Fibroblast of skin of right quadriceps (primary cell): ENCODE results near the gene IL1A.

Source experiments
- DNase-seq: peaks from one replicate; pipeline ENCODE4 v3.0.0-alpha.2; 2013

IL1A gene

GRCh38 chr2:112724591-112725525 lies 59.4 kb downstream of the IL1A start:
- no peak for DNase-seq

GRCh38 chr2:112723995-112724394 lies 60.3 kb downstream of the IL1A start:
- no peak for DNase-seq
